H9 (cell line): ENCODE measurements around the gene SLC22A31. TPM values are rescaled to one million over a fixed set of nuclear protein-coding genes. Genes with fewer than 3 reads are reported as not detected.
"Not testable (repeated sequence)": the region's sequence is repeated elsewhere in the genome, so short reads cannot be mapped to it uniquely, and the experiment has no call there.

Source experiments
- DNase-seq: peaks from one replicate; pipeline ENCODE4 v3.0.0-alpha.2; 2017
- H2AFZ ChIP-seq: one replicate; pipeline ENCODE4 v1.6.1; 2013; ENCODE audit warnings: mild to moderate bottlenecking, low read length, control low read depth, moderate library complexity
- H2AK5ac ChIP-seq: 2 replicates; pipeline ENCODE4 v1.6.1; 2013; ENCODE audit warnings: low read length, control low read depth, mixed read lengths; ENCODE audit not compliant: insufficient read length
- H2BK120ac ChIP-seq: one replicate; pipeline ENCODE4 v1.6.1; 2013; ENCODE audit warnings: low read depth, mild to moderate bottlenecking, low read length, control low read depth, inconsistent platforms; ENCODE audit not compliant: poor library complexity, severe bottlenecking
- H2BK12ac ChIP-seq: 2 replicates; pipeline ENCODE4 v1.6.1; 2013; ENCODE audit warnings: low read length, control low read depth, mixed read lengths, low read depth; ENCODE audit not compliant: insufficient read length
- H2BK15ac ChIP-seq: 2 replicates; pipeline ENCODE4 v1.6.1; 2013; ENCODE audit warnings: low read depth, low read length, control low read depth
- H2BK20ac ChIP-seq: one replicate; pipeline ENCODE4 v1.6.1; 2013; ENCODE audit warnings: low read depth, mild to moderate bottlenecking, low read length, control low read depth, inconsistent platforms; ENCODE audit not compliant: poor library complexity, severe bottlenecking
- H2BK5ac ChIP-seq: 2 replicates; pipeline ENCODE4 v1.6.1; 2013; ENCODE audit warnings: low read length, control low read depth, mixed read lengths; ENCODE audit not compliant: insufficient read length
- H3K14ac ChIP-seq: 2 replicates; pipeline ENCODE4 v1.6.1; 2013; ENCODE audit warnings: low read length, control low read depth; ENCODE audit not compliant: insufficient read depth
- H3K18ac ChIP-seq: 2 replicates; pipeline ENCODE4 v1.6.1; 2013; ENCODE audit warnings: low read depth, mild to moderate bottlenecking, mixed read lengths, low read length, control low read depth; ENCODE audit not compliant: insufficient read length
- H3K23ac ChIP-seq: 2 replicates; pipeline ENCODE4 v1.6.1; 2013; ENCODE audit warnings: low read length, control low read depth, mixed read lengths, low read depth; ENCODE audit not compliant: insufficient read length
- H3K23me2 ChIP-seq: 2 replicates; pipeline ENCODE4 v1.6.1; 2013; ENCODE audit warnings: low read depth, mild to moderate bottlenecking, mixed read lengths, low read length, control low read depth; ENCODE audit not compliant: insufficient read length, poor library complexity, severe bottlenecking
- H3K27ac ChIP-seq: 2 replicates; pipeline ENCODE4 v1.5.1; 2013; ENCODE audit warnings: low read length, control low read depth, mixed read lengths, low read depth; ENCODE audit not compliant: insufficient read length
- H3K27me3 ChIP-seq: 2 replicates; pipeline ENCODE4 v1.6.1; 2013; ENCODE audit warnings: low read length, control low read depth, inconsistent platforms; ENCODE audit not compliant: insufficient read depth
- H3K4ac ChIP-seq: 2 replicates; pipeline ENCODE4 v1.6.1; 2013; ENCODE audit warnings: low read depth, mild to moderate bottlenecking, control low read depth, inconsistent platforms, low read length, moderate library complexity
- H3K4me1 ChIP-seq: 2 replicates; pipeline ENCODE4 v1.6.1; 2013; ENCODE audit warnings: low read length, control low read depth, inconsistent platforms; ENCODE audit not compliant: insufficient read depth
- H3K4me2 ChIP-seq: 2 replicates; pipeline ENCODE4 v1.6.1; 2013; ENCODE audit warnings: low read length, control low read depth, mixed read lengths; ENCODE audit not compliant: insufficient read length, insufficient read depth
- H3K56ac ChIP-seq: 2 replicates; pipeline ENCODE4 v1.6.1; 2013; ENCODE audit warnings: low read depth, mild to moderate bottlenecking, mixed read lengths, low read length, control low read depth; ENCODE audit not compliant: insufficient read length
- H3K79me1 ChIP-seq: 2 replicates; pipeline ENCODE4 v1.6.1; 2013; ENCODE audit warnings: low read depth, mild to moderate bottlenecking, moderate library complexity, low read length, control low read depth, inconsistent platforms; ENCODE audit not compliant: insufficient read depth, poor library complexity, severe bottlenecking
- H3K79me2 ChIP-seq: 2 replicates; pipeline ENCODE4 v1.6.1; 2013; ENCODE audit warnings: low read length, control low read depth, inconsistent platforms; ENCODE audit not compliant: insufficient read depth
- H3K9ac ChIP-seq: 2 replicates; pipeline ENCODE4 v1.6.1; 2013; ENCODE audit warnings: low read length, control low read depth, mixed read lengths; ENCODE audit not compliant: insufficient read length; ENCODE audit errors: extremely low read depth
- H3K9me3 ChIP-seq: one replicate; pipeline ENCODE4 v1.6.1; 2013; ENCODE audit warnings: low read depth, low read length, inconsistent platforms; ENCODE audit not compliant: control insufficient read depth
- H3T11ph ChIP-seq: one replicate; pipeline ENCODE4 v1.6.1; 2013; ENCODE audit warnings: mild to moderate bottlenecking, low read length, control low read depth, inconsistent platforms
- H4K20me1 ChIP-seq: one replicate; pipeline ENCODE4 v1.6.1; 2013; ENCODE audit not compliant: control insufficient read depth, insufficient read length, insufficient read depth
- H4K5ac ChIP-seq: 2 replicates; pipeline ENCODE4 v1.6.1; 2013; ENCODE audit warnings: low read depth, mild to moderate bottlenecking, mixed read lengths, low read length, control low read depth; ENCODE audit not compliant: insufficient read length
- H4K8ac ChIP-seq: replicated peaks from 2 replicates; pipeline ENCODE4 v1.6.1; 2013; ENCODE audit warnings: low read length, control low read depth, mixed read lengths, low read depth; ENCODE audit not compliant: insufficient read length
- H4K91ac ChIP-seq: 2 replicates; pipeline ENCODE4 v1.6.1; 2013; ENCODE audit warnings: low read depth, mild to moderate bottlenecking, moderate library complexity, mixed read lengths, low read length, control low read depth; ENCODE audit not compliant: insufficient read length
- H3K27ac Mint-ChIP-seq, 3 experiments: 2 replicates in 2 of 3; 3 replicates in 1 of 3; pipeline ENCODE4 v1.8.0; 2020 to 2021; ENCODE audit warnings: mixed read lengths in 3 of 3, mild to moderate bottlenecking in 1 of 3, moderate library complexity in 1 of 3
- H3K27me3 Mint-ChIP-seq: 2 replicates; pipeline ENCODE4 v1.8.0; 2021; ENCODE audit warnings: low read depth, mild to moderate bottlenecking, moderate library complexity, mixed read lengths
- H3K36me3 Mint-ChIP-seq, 3 experiments: 2 replicates in 2 of 3; 3 replicates in 1 of 3; pipeline ENCODE4 v1.8.0; 2020 to 2021; ENCODE audit warnings: low read depth in 3 of 3, mixed read lengths in 3 of 3; ENCODE audit not compliant: insufficient read depth in 1 of 3
- H3K4me1 Mint-ChIP-seq, 2 experiments: 2 replicates each; pipeline ENCODE4 v1.8.0; 2020; ENCODE audit warnings: mixed read lengths in 2 of 2
- H3K4me3 Mint-ChIP-seq, 2 experiments: 2 replicates in 1 of 2; 3 replicates in 1 of 2; pipeline ENCODE4 v1.8.0; 2020 to 2021; ENCODE audit warnings: mild to moderate bottlenecking in 2 of 2, mixed read lengths in 2 of 2, moderate library complexity in 1 of 2
- H3K9me3 Mint-ChIP-seq, 2 experiments: 2 replicates in 1 of 2; 3 replicates in 1 of 2; pipeline ENCODE4 v1.8.0; 2020; ENCODE audit warnings: mild to moderate bottlenecking in 2 of 2, mixed read lengths in 2 of 2, moderate library complexity in 1 of 2
- CTCF ChIP-seq: fragments of 200-600 bp; sonication (generic); conservative IDR thresholded peaks from 3 replicates; pipeline ENCODE4 v1.8.0; 2021; ENCODE audit warnings: antibody characterized with exemption, mild to moderate bottlenecking
- WGBS: extraction: QIAGEN DNeasy Blood & Tissue Kit; methylation state at CpG from one replicate; pipeline ENCODE4 v1.1.7; 2013; ENCODE audit warnings: missing lambda C conversion rate, low lambda C conversion rate, mixed read lengths; ENCODE audit not compliant: insufficient read length; ENCODE audit errors: extremely low coverage; 5-methylcytosine and 5-hydroxymethylcytosine counted together
- total RNA-seq: library from RNA; stranded (reverse); gene quantifications from 2 replicates; pipeline ENCODE4 v1.2.1, GENCODE V29; 2021

Gene SLC22A31
- total RNA-seq, 1 experiment from 2014 or later = 7.7 TPM

GRCh38 chr16:89189358-89190025, 10.8 kb downstream of the SLC22A31 start:
- peaks cover 5% of the 10 kb centered on the region in 2 experiments; a peak in 2 of 5 replicates for H3K9me3 Mint-ChIP-seq
- Histone ChIP-seq H3K14ac (no peak overlapping the region), H3K79me2 (no peaks in the 10 kb centered on the region), H3K79me1 (no peaks in the 10 kb centered on the region), H2AK5ac (no peak overlapping the region), H3K27ac (no peak overlapping the region), H2BK12ac (no peak overlapping the region), H3K4ac (no peak overlapping the region), H2BK120ac (no peak overlapping the region), H2BK20ac (no peak overlapping the region), H2BK15ac (no peak overlapping the region), H3K27me3 (no peaks in the 10 kb centered on the region; the same call in 1 of the 2 replicates), H3K23ac (no peak overlapping the region), H4K5ac (no peak overlapping the region), H4K20me1 (no peaks in the 10 kb centered on the region), H3K4me2 (no peak overlapping the region), H3K9me3 (no peaks in the 10 kb centered on the region), H3K18ac (no peak overlapping the region), H3K23me2 (peaks cover 5% of the 10 kb centered on the region), H3T11ph (no peak overlapping the region), H4K8ac (no peak overlapping the region), H3K9ac (no peak overlapping the region), H2AFZ (no peak overlapping the region), H3K4me1 (no peaks in the 10 kb centered on the region), H3K56ac (no peak overlapping the region), H2BK5ac (no peak overlapping the region), H4K91ac (no peak overlapping the region)
- no peak for TF ChIP-seq CTCF
- H3K27ac Mint-ChIP-seq = no peak overlapping the region
- WGBS = no CpG with 5 or more reads among the region's 14 CpGs
- H3K27me3 Mint-ChIP-seq = peaks cover 32% of the 10 kb centered on the region
- no peaks in the 10 kb centered on the region for H3K36me3 Mint-ChIP-seq
- no peaks in the 10 kb centered on the region for H3K4me1 Mint-ChIP-seq
- no peak overlapping the region; a peak in 1 of 5 replicates for H3K4me3 Mint-ChIP-seq
- DNase-seq = peak; percentile 15

- H3K14ac ChIP-seq, H3T11ph ChIP-seq, H4K8ac ChIP-seq, H3K79me2 ChIP-seq, H2BK15ac ChIP-seq, H2AK5ac ChIP-seq, H2AFZ ChIP-seq, H3K56ac ChIP-seq, H3K27ac Mint-ChIP-seq, H3K9me3 Mint-ChIP-seq, H3K36me3 Mint-ChIP-seq, H3K18ac ChIP-seq, H2BK5ac ChIP-seq, H3K23me2 ChIP-seq, H3K9me3 ChIP-seq, H3K23ac ChIP-seq, H4K91ac ChIP-seq, H2BK12ac ChIP-seq, H3K79me1 ChIP-seq, H3K4me1 Mint-ChIP-seq, H3K27me3 ChIP-seq, H2BK20ac ChIP-seq, DNase-seq, H3K9ac ChIP-seq, H3K4me3 Mint-ChIP-seq, H3K27ac ChIP-seq, H2BK120ac ChIP-seq, H4K5ac ChIP-seq, H3K4ac ChIP-seq, H3K4me2 ChIP-seq, H3K4me1 ChIP-seq, H4K20me1 ChIP-seq: not testable (repeated sequence)
- H3K27me3 Mint-ChIP-seq = peaks cover 28% of the 10 kb centered on the region
- WGBS = no CpG with 5 or more reads among the region's 25 CpGs
Observed at GRCh38 chr16:89188471-89189357, 11.6 kb downstream of the SLC22A31 start.
